ENCODE results near the gene ADAM12.

DNA sequence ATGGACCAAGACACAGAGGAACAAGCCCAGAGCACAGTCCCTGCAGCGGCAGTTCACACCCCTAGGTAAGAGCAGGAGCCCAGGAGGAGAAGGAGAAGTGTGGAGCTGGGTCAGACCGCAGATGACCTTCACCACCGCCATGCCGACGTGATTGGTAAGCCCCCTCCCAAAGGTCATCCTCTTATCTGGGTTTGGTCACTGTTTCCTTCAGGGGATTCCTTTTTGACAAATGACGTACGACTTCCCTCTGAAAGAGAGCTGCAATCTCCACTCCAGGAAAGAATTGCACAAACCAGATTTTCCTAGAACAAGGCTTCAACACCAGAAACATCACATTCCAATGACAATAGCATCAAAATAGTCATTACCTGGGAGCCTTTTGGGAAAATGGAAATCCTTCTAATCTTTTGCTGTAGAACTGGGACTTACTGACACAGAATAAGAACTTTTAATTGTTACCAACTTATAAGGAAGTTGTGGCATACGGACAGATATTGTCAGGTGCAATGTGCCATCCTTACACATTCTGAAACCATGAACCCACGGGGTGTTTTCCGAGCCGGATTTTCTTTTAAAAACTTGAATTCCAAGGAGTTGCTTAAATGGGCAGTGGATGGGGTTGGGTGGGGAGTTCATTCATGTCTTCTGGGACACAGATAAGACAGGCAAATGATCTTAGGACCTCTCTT lies 20.8 kb upstream of the ADAM12 start:
- TF ChIP-seq, protein P1, sequence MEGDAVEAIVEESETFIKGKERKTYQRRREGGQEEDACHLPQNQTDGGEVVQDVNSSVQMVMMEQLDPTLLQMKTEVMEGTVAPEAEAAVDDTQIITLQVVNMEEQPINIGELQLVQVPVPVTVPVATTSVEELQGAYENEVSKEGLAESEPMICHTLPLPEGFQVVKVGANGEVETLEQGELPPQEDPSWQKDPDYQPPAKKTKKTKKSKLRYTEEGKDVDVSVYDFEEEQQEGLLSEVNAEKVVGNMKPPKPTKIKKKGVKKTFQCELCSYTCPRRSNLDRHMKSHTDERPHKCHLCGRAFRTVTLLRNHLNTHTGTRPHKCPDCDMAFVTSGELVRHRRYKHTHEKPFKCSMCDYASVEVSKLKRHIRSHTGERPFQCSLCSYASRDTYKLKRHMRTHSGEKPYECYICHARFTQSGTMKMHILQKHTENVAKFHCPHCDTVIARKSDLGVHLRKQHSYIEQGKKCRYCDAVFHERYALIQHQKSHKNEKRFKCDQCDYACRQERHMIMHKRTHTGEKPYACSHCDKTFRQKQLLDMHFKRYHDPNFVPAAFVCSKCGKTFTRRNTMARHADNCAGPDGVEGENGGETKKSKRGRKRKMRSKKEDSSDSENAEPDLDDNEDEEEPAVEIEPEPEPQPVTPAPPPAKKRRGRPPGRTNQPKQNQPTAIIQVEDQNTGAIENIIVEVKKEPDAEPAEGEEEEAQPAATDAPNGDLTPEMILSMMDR (IDR thresholded peaks at IDR 0.05), result no peak
- TF ChIP-seq EP300 (IDR thresholded peaks at IDR 0.05) (no peak), POLR2A (IDR thresholded peaks at IDR 0.05) (no peak)

Measured in sigmoid colon (tissue), 4 donors.